Subcutaneous abdominal adipose tissue (tissue), 5 donors: ENCODE results near the gene MORC1.

Source experiments
- H3K27ac ChIP-seq: one replicate; pipeline ENCODE4 v1.7.0; 2013; ENCODE audit warnings: low read depth, mild to moderate bottlenecking, inconsistent platforms, low read length, moderate library complexity
- H3K27me3 ChIP-seq, 5 donors: one replicate each; pipeline ENCODE4 v1.7.0; 2013; ENCODE audit warnings: low read length in 5 of 5, inconsistent platforms in 1 of 5; ENCODE audit not compliant: control insufficient read depth in 5 of 5, insufficient read depth in 4 of 5
- H3K36me3 ChIP-seq, 5 donors: one replicate each; pipeline ENCODE4 v1.7.0; 2013; ENCODE audit warnings: low read length in 5 of 5; ENCODE audit not compliant: control insufficient read depth in 5 of 5, insufficient read depth in 5 of 5
- H3K4me1 ChIP-seq, 5 donors: one replicate each; pipeline ENCODE4 v1.7.0; 2013; ENCODE audit warnings: low read length in 5 of 5, mild to moderate bottlenecking in 3 of 5, moderate library complexity in 1 of 5; ENCODE audit not compliant: control insufficient read depth in 5 of 5, insufficient read depth in 5 of 5
- H3K4me3 ChIP-seq, 5 donors: one replicate each; pipeline ENCODE4 v1.7.0; 2013; ENCODE audit warnings: low read length in 5 of 5, low read depth in 1 of 5
- H3K9ac ChIP-seq, 5 donors: one replicate each; pipeline ENCODE4 v1.7.0; 2013; ENCODE audit warnings: low read length in 5 of 5, mild to moderate bottlenecking in 4 of 5, moderate library complexity in 3 of 5
- H3K9me3 ChIP-seq, 5 donors: one replicate each; pipeline ENCODE4 v1.7.0; 2013; ENCODE audit warnings: low read length in 5 of 5; ENCODE audit not compliant: control insufficient read depth in 5 of 5
- donor health status: healthy.
- donor health status: healthy.
- donor health status: healthy.
- donor health status: healthy.
- donor health status: healthy.

The MORC1 gene

GRCh38 chr3:109045271-109046040 is 72.5 kb downstream of the MORC1 start:
- H3K27ac ChIP-seq: no peak overlapping the region
- no peaks in the 10 kb centered on the region for H3K27me3 ChIP-seq
- H3K4me1 ChIP-seq: no peaks in the 10 kb centered on the region
- no peaks in the 10 kb centered on the region for H3K9me3 ChIP-seq
- no peak overlapping the region for H3K4me3 ChIP-seq
- H3K36me3 ChIP-seq: no peaks in the 10 kb centered on the region
- H3K9ac ChIP-seq: no peak overlapping the region

- Histone ChIP-seq H3K4me1 (no peaks in the 10 kb centered on the region), H3K36me3 (no peaks in the 10 kb centered on the region), H3K9ac (no peak overlapping the region), H3K27ac (no peak overlapping the region), H3K27me3 (no peaks in the 10 kb centered on the region), H3K9me3 (no peaks in the 10 kb centered on the region), H3K4me3 (no peak overlapping the region)
Observed at GRCh38 chr3:109035082-109035481, 82.9 kb downstream of the MORC1 start.

- H3K27ac ChIP-seq: no peak overlapping the region
- no peaks in the 10 kb centered on the region for H3K27me3 ChIP-seq
- no peak overlapping the region for H3K9ac ChIP-seq
Observed at GRCh38 chr3:109033000-109033660, 84.8 kb downstream of the MORC1 start.

GRCh38 chr3:109028753-109029152 is 89.2 kb downstream of the MORC1 start:
- Histone ChIP-seq H3K27ac (no peak overlapping the region), H3K9me3 (no peaks in the 10 kb centered on the region), H3K9ac (no peak overlapping the region), H3K4me3 (no peak overlapping the region), H3K27me3 (no peaks in the 10 kb centered on the region), H3K36me3 (no peaks in the 10 kb centered on the region), H3K4me1 (no peaks in the 10 kb centered on the region)

More at GRCh38 chr3:109033000-109033660, 84.8 kb downstream of the MORC1 start:
- Histone ChIP-seq H3K36me3 (no peaks in the 10 kb centered on the region), H3K4me3 (no peak overlapping the region), H3K9me3 (no peaks in the 10 kb centered on the region), H3K4me1 (no peaks in the 10 kb centered on the region)

- no peaks in the 10 kb centered on the region for H3K36me3 ChIP-seq
- no peaks in the 10 kb centered on the region for H3K4me1 ChIP-seq
- H3K27me3 ChIP-seq: no peaks in the 10 kb centered on the region
- H3K4me3 ChIP-seq: no peak overlapping the region
- H3K9me3 ChIP-seq: no peaks in the 10 kb centered on the region
- no peak overlapping the region for H3K27ac ChIP-seq
- no peak overlapping the region for H3K9ac ChIP-seq
Observed at GRCh38 chr3:109026821-109027220, 91.1 kb downstream of the MORC1 start.

GRCh38 chr3:109025896-109026295 is 92.0 kb downstream of the MORC1 start:
- H3K9me3 ChIP-seq: no peaks in the 10 kb centered on the region
- no peaks in the 10 kb centered on the region for H3K36me3 ChIP-seq
- H3K4me1 ChIP-seq: no peaks in the 10 kb centered on the region
- H3K27ac ChIP-seq: no peak overlapping the region
- peaks cover 0 to 2% (median 0%) of the 10 kb centered on the region in 5 donors for H3K27me3 ChIP-seq
- H3K9ac ChIP-seq: no peak overlapping the region
- H3K4me3 ChIP-seq: no peak overlapping the region

GRCh38 chr3:109023656-109024254 is 94.2 kb downstream of the MORC1 start:
- H3K9me3 ChIP-seq: no peaks in the 10 kb centered on the region
- H3K27ac ChIP-seq: no peak overlapping the region

GRCh38 chr3:109023167-109023566 is 94.8 kb downstream of the MORC1 start:
- H3K27me3 ChIP-seq: peaks cover 0 to 2% (median 0%) of the 10 kb centered on the region in 5 donors
- H3K9me3 ChIP-seq: no peaks in the 10 kb centered on the region
- H3K9ac ChIP-seq: no peak overlapping the region
- no peak overlapping the region for H3K27ac ChIP-seq
- H3K36me3 ChIP-seq: no peaks in the 10 kb centered on the region
- no peak overlapping the region for H3K4me3 ChIP-seq
- no peaks in the 10 kb centered on the region for H3K4me1 ChIP-seq

More at GRCh38 chr3:109023656-109024254, 94.2 kb downstream of the MORC1 start:
- Histone ChIP-seq H3K27me3 (peaks cover 0 to 2% (median 0%) of the 10 kb centered on the region in 5 donors), H3K4me1 (no peaks in the 10 kb centered on the region), H3K9ac (no peak overlapping the region), H3K36me3 (no peaks in the 10 kb centered on the region), H3K4me3 (no peak overlapping the region)

GRCh38 chr3:109021556-109021955 is 96.4 kb downstream of the MORC1 start:
- H3K36me3 ChIP-seq: no peaks in the 10 kb centered on the region
- no peak overlapping the region for H3K9ac ChIP-seq
- H3K9me3 ChIP-seq: no peaks in the 10 kb centered on the region
- no peak overlapping the region for H3K4me3 ChIP-seq
- H3K27ac ChIP-seq: no peak overlapping the region
- H3K27me3 ChIP-seq: peaks cover 0 to 2% (median 0%) of the 10 kb centered on the region in 5 donors
- H3K4me1 ChIP-seq: no peaks in the 10 kb centered on the region

GRCh38 chr3:109018828-109019227 is 99.1 kb downstream of the MORC1 start:
- H3K9ac ChIP-seq: no peak overlapping the region
- no peaks in the 10 kb centered on the region for H3K9me3 ChIP-seq
- H3K4me3 ChIP-seq: no peak overlapping the region
- H3K36me3 ChIP-seq: no peaks in the 10 kb centered on the region
- H3K27me3 ChIP-seq: peaks cover 0 to 2% (median 0%) of the 10 kb centered on the region in 5 donors
- no peak overlapping the region for H3K27ac ChIP-seq
- no peaks in the 10 kb centered on the region for H3K4me1 ChIP-seq
